ENCODE results near the gene ANGPTL2.
"Not testable (repeated sequence)": the region's sequence is repeated elsewhere in the genome, so short reads cannot be mapped to it uniquely, and the experiment has no call there.

Gene ANGPTL2

GRCh38 chr9:127149010-127149409 is 26.6 kb upstream of the ANGPTL2 start:
- no peak overlapping the region for H3K4me2 ChIP-seq (ENCODE audit: insufficient read depth, low read length)
- no peak overlapping the region for H3K27ac ChIP-seq (ENCODE audit: low read length)
- no peaks in the 10 kb centered on the region for H3K4me1 ChIP-seq (ENCODE audit: insufficient read depth, low read length)
- ATAC-seq (ENCODE audit: insufficient read depth, low read depth) (no peak), DNase-seq (no peak)
- no peaks in the 10 kb centered on the region for H3K79me2 ChIP-seq (ENCODE audit: insufficient read depth, low read length)
- H3K9ac ChIP-seq (ENCODE audit: low read depth, low read length), result no peak overlapping the region
- no peak overlapping the region for H3K4me3 ChIP-seq (ENCODE audit: low read depth in 1 of 2, low read length in 2 of 2)
- H3K9me3 ChIP-seq (ENCODE audit: insufficient read depth, low read length, severe bottlenecking), result no peaks in the 10 kb centered on the region
- no peak overlapping the region for H2AFZ ChIP-seq (ENCODE audit: low read depth, low read length)
- no peaks in the 10 kb centered on the region for H3K36me3 ChIP-seq (ENCODE audit: insufficient read depth, low read length)
- no peak for TF ChIP-seq CTCF (IDR thresholded peaks at IDR 0.05; ENCODE audit: borderline replicate concordance, extremely low read depth, low read length, poor library complexity, severe bottlenecking)
- H4K20me1 ChIP-seq (ENCODE audit: insufficient read depth, low read length), result peaks cover 6% of the 10 kb centered on the region; the same call in 1 of the 2 replicates
- H3K27me3 ChIP-seq (ENCODE audit: insufficient read depth, low read length, poor library complexity), result peaks cover 34% of the 10 kb centered on the region

- no peaks in the 10 kb centered on the region for H4K20me1 ChIP-seq (ENCODE audit: insufficient read depth, low read length)
- no peak overlapping the region for H3K4me3 ChIP-seq (ENCODE audit: low read depth in 1 of 2, low read length in 2 of 2)
- no peak overlapping the region for H3K27ac ChIP-seq (ENCODE audit: low read length)
- H3K4me2 ChIP-seq (ENCODE audit: insufficient read depth, low read length), result no peak overlapping the region
- TF ChIP-seq EZH2 (IDR thresholded peaks at IDR 0.05; ENCODE audit: borderline replicate concordance, low read depth, low read length, severe bottlenecking), result no peak
- no peak for TF ChIP-seq CTCF (IDR thresholded peaks at IDR 0.05; ENCODE audit: borderline replicate concordance, extremely low read depth, low read length, poor library complexity, severe bottlenecking)
- DNase-seq, result no peak
- ATAC-seq (ENCODE audit: insufficient read depth, low read depth), result no peak
- H3K36me3 ChIP-seq (ENCODE audit: insufficient read depth, low read length), result no peaks in the 10 kb centered on the region
- H2AFZ ChIP-seq (ENCODE audit: low read depth, low read length), result no peak overlapping the region
- no peaks in the 10 kb centered on the region for H3K4me1 ChIP-seq (ENCODE audit: insufficient read depth, low read length)
- peaks cover 28% of the 10 kb centered on the region for H3K27me3 ChIP-seq (ENCODE audit: insufficient read depth, low read length, poor library complexity)
- H3K79me2 ChIP-seq (ENCODE audit: insufficient read depth, low read length), result no peaks in the 10 kb centered on the region
- H3K9ac ChIP-seq (ENCODE audit: low read depth, low read length), result no peak overlapping the region
- no peaks in the 10 kb centered on the region for H3K9me3 ChIP-seq (ENCODE audit: insufficient read depth, low read length, severe bottlenecking)
Measured at GRCh38 chr9:127148014-127148413, 25.6 kb upstream of the ANGPTL2 start.

- Histone ChIP-seq H3K9me3 (ENCODE audit: insufficient read depth, low read length, severe bottlenecking) (no peaks in the 10 kb centered on the region), H2AFZ (ENCODE audit: low read depth, low read length) (no peak overlapping the region), H3K27ac (ENCODE audit: low read length) (no peak overlapping the region), H3K79me2 (ENCODE audit: insufficient read depth, low read length) (no peaks in the 10 kb centered on the region), H3K4me2 (ENCODE audit: insufficient read depth, low read length) (no peak overlapping the region), H3K27me3 (ENCODE audit: insufficient read depth, low read length, poor library complexity) (peaks cover 24% of the 10 kb centered on the region), H3K4me3 (ENCODE audit: low read depth in 1 of 2, low read length in 2 of 2) (no peak overlapping the region), H3K4me1 (ENCODE audit: insufficient read depth, low read length) (no peaks in the 10 kb centered on the region), H3K9ac (ENCODE audit: low read depth, low read length) (no peak overlapping the region), H3K36me3 (ENCODE audit: insufficient read depth, low read length) (no peaks in the 10 kb centered on the region), H4K20me1 (ENCODE audit: insufficient read depth, low read length) (no peaks in the 10 kb centered on the region)
- no peak for ATAC-seq (ENCODE audit: insufficient read depth, low read depth)
- DNase-seq, result no peak
- TF ChIP-seq EZH2 (IDR thresholded peaks at IDR 0.05; ENCODE audit: borderline replicate concordance, low read depth, low read length, severe bottlenecking) (no peak), CTCF (IDR thresholded peaks at IDR 0.05; ENCODE audit: borderline replicate concordance, extremely low read depth, low read length, poor library complexity, severe bottlenecking) (no peak)
Measured at GRCh38 chr9:127147251-127147650, 24.8 kb upstream of the ANGPTL2 start.

- H3K9ac ChIP-seq (ENCODE audit: low read depth, low read length); H4K20me1 ChIP-seq (ENCODE audit: insufficient read depth, low read length); H2AFZ ChIP-seq (ENCODE audit: low read depth, low read length); H3K4me3 ChIP-seq (ENCODE audit: low read depth in 1 of 2, low read length in 2 of 2); H3K4me2 ChIP-seq (ENCODE audit: insufficient read depth, low read length); H3K9me3 ChIP-seq (ENCODE audit: insufficient read depth, low read length, severe bottlenecking); ATAC-seq (ENCODE audit: insufficient read depth, low read depth); H3K27ac ChIP-seq (ENCODE audit: low read length); DNase-seq; H3K4me1 ChIP-seq (ENCODE audit: insufficient read depth, low read length); H3K36me3 ChIP-seq (ENCODE audit: insufficient read depth, low read length); H3K79me2 ChIP-seq (ENCODE audit: insufficient read depth, low read length): not testable (repeated sequence)
- H3K27me3 ChIP-seq (ENCODE audit: insufficient read depth, low read length, poor library complexity), result peaks cover 20% of the 10 kb centered on the region
Measured at GRCh38 chr9:127146841-127147240, 24.4 kb upstream of the ANGPTL2 start.

All from DND-41 (cell line).